HL-60 (cell line): ENCODE results near the gene ANP32D.

Experiments used
- SPI1 ChIP-seq: IDR thresholded peaks from 2 replicates; pipeline ENCODE4 v1.6.1; 2012; ENCODE audit warnings: low read depth, mild to moderate bottlenecking, borderline replicate concordance
- TF ChIP-seq, protein P1 (sequence below): IDR thresholded peaks from one replicate; pipeline ENCODE4 v1.5.1; 2011; ENCODE audit warnings: low read length, control low read depth, inconsistent platforms; ENCODE audit not compliant: insufficient read depth

DNA sequence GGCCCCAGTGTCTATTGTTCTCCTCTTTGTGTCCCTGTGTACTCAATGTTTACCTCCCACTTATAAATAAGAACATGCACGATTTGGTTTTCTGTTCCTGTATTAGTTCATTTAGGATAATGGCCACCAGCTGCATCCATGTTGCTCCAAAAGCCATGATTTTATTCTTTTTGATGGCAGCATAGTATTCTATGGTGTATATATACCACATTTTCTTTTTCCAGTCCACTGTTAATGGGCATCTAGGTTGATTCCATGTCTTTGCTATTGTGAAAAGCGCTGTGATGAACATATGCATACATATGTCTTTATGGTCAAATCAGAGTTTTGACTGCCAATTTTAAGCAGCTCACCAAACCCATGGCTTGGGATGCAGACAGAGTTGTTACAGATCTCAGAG is 17.2 kb upstream of the ANP32D start:
- TF ChIP-seq SPI1 = no peak
- TF ChIP-seq, protein P1, sequence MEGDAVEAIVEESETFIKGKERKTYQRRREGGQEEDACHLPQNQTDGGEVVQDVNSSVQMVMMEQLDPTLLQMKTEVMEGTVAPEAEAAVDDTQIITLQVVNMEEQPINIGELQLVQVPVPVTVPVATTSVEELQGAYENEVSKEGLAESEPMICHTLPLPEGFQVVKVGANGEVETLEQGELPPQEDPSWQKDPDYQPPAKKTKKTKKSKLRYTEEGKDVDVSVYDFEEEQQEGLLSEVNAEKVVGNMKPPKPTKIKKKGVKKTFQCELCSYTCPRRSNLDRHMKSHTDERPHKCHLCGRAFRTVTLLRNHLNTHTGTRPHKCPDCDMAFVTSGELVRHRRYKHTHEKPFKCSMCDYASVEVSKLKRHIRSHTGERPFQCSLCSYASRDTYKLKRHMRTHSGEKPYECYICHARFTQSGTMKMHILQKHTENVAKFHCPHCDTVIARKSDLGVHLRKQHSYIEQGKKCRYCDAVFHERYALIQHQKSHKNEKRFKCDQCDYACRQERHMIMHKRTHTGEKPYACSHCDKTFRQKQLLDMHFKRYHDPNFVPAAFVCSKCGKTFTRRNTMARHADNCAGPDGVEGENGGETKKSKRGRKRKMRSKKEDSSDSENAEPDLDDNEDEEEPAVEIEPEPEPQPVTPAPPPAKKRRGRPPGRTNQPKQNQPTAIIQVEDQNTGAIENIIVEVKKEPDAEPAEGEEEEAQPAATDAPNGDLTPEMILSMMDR = no peak
